KMS-11 (cell line): Measurements from ENCODE around the gene COMMD10.

Source experiments
- H2AFZ ChIP-seq: fragments of 200-600 bp; sonication (generic); 2 replicates; pipeline ENCODE4 v1.6.1; 2016; ENCODE audit warnings: antibody characterized with exemption, mixed run types, low read depth
- H3K27ac ChIP-seq: fragments of 200-600 bp; sonication (generic); 2 replicates; pipeline ENCODE4 v1.6.1; 2016; ENCODE audit warnings: mild to moderate bottlenecking, mixed run types
- H3K27me3 ChIP-seq: fragments of 200-600 bp; sonication (generic); 2 replicates; pipeline ENCODE4 v1.6.1; 2017; ENCODE audit warnings: mild to moderate bottlenecking, low read depth, mixed run types, moderate library complexity; ENCODE audit not compliant: insufficient read depth
- H3K36me3 ChIP-seq: fragments of 200-600 bp; sonication (generic); 2 replicates; pipeline ENCODE4 v1.6.1; 2017; ENCODE audit warnings: mild to moderate bottlenecking, mixed run types; ENCODE audit not compliant: insufficient read depth
- H3K4me1 ChIP-seq: fragments of 200-600 bp; sonication (generic); 2 replicates; pipeline ENCODE4 v1.6.1; 2016; ENCODE audit warnings: mild to moderate bottlenecking, low read depth, mixed run types; ENCODE audit not compliant: poor library complexity, severe bottlenecking
- H3K4me2 ChIP-seq: fragments of 200-600 bp; sonication (generic); 2 replicates; pipeline ENCODE4 v1.7.0; 2016; ENCODE audit warnings: mild to moderate bottlenecking, mixed run types
- H3K4me3 ChIP-seq: fragments of 200-600 bp; sonication (generic); IDR thresholded peaks from 2 replicates; pipeline ENCODE4 v1.6.1; 2017; ENCODE audit warnings: low read depth, low read length, mixed read lengths; ENCODE audit not compliant: insufficient read depth
- H3K79me2 ChIP-seq: fragments of 200-600 bp; sonication (generic); 2 replicates; pipeline ENCODE4 v1.6.1; 2016; ENCODE audit warnings: low read depth, mixed run types; ENCODE audit not compliant: insufficient read depth
- H3K9ac ChIP-seq: fragments of 200-600 bp; sonication (generic); 2 replicates; pipeline ENCODE4 v1.6.1; 2016; ENCODE audit warnings: mild to moderate bottlenecking, mixed run types
- H4K20me1 ChIP-seq: fragments of 200-600 bp; sonication (generic); 2 replicates; pipeline ENCODE4 v1.6.1; 2016; ENCODE audit warnings: mild to moderate bottlenecking, mixed run types; ENCODE audit not compliant: insufficient read depth
- TF ChIP-seq, protein P1 (sequence below): fragments of 200-600 bp; sonication (generic); conservative IDR thresholded peaks from 2 replicates; pipeline ENCODE4 v1.6.1; 2017; ENCODE audit warnings: low read depth, mild to moderate bottlenecking, antibody characterized with exemption, low read length, moderate library complexity, mixed read lengths

COMMD10 gene

GRCh38 chr5:116271446-116272025 lies 186.7 kb downstream of the COMMD10 start:
- no peaks in the 10 kb centered on the region for H3K79me2 ChIP-seq
- H3K27me3 ChIP-seq, result no peaks in the 10 kb centered on the region
- TF ChIP-seq, protein P1, sequence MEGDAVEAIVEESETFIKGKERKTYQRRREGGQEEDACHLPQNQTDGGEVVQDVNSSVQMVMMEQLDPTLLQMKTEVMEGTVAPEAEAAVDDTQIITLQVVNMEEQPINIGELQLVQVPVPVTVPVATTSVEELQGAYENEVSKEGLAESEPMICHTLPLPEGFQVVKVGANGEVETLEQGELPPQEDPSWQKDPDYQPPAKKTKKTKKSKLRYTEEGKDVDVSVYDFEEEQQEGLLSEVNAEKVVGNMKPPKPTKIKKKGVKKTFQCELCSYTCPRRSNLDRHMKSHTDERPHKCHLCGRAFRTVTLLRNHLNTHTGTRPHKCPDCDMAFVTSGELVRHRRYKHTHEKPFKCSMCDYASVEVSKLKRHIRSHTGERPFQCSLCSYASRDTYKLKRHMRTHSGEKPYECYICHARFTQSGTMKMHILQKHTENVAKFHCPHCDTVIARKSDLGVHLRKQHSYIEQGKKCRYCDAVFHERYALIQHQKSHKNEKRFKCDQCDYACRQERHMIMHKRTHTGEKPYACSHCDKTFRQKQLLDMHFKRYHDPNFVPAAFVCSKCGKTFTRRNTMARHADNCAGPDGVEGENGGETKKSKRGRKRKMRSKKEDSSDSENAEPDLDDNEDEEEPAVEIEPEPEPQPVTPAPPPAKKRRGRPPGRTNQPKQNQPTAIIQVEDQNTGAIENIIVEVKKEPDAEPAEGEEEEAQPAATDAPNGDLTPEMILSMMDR, result no peak
- H3K4me2 ChIP-seq, result no peak overlapping the region
- H3K27ac ChIP-seq, result no peak overlapping the region
- H3K4me1 ChIP-seq, result no peaks in the 10 kb centered on the region
- H4K20me1 ChIP-seq, result no peaks in the 10 kb centered on the region
- no peaks in the 10 kb centered on the region for H3K36me3 ChIP-seq
- no peak overlapping the region for H3K9ac ChIP-seq
- H3K4me3 ChIP-seq, result no peak overlapping the region
- no peak overlapping the region for H2AFZ ChIP-seq

GRCh38 chr5:116272281-116272941 lies 187.6 kb downstream of the COMMD10 start:
- no peak overlapping the region for H3K27ac ChIP-seq
- TF ChIP-seq, protein P1, result no peak
- no peaks in the 10 kb centered on the region for H3K4me1 ChIP-seq
- no peak overlapping the region for H2AFZ ChIP-seq
- H3K4me2 ChIP-seq, result no peak overlapping the region
- no peaks in the 10 kb centered on the region for H3K79me2 ChIP-seq
- H4K20me1 ChIP-seq, result no peaks in the 10 kb centered on the region
- H3K36me3 ChIP-seq, result no peaks in the 10 kb centered on the region
- no peaks in the 10 kb centered on the region for H3K27me3 ChIP-seq
- no peak overlapping the region for H3K9ac ChIP-seq
- no peak overlapping the region for H3K4me3 ChIP-seq

GRCh38 chr5:116273448-116274242 lies 188.8 kb downstream of the COMMD10 start:
- Histone ChIP-seq H3K4me2 (no peak overlapping the region), H3K27ac (no peak overlapping the region), H4K20me1 (no peaks in the 10 kb centered on the region), H2AFZ (no peak overlapping the region), H3K79me2 (no peaks in the 10 kb centered on the region), H3K4me3 (no peak overlapping the region), H3K27me3 (no peaks in the 10 kb centered on the region), H3K4me1 (no peaks in the 10 kb centered on the region), H3K36me3 (no peaks in the 10 kb centered on the region), H3K9ac (no peak overlapping the region)
- TF ChIP-seq, protein P1, result no peak

GRCh38 chr5:116274251-116274650 lies 189.4 kb downstream of the COMMD10 start:
- H3K4me3 ChIP-seq, result no peak overlapping the region
- TF ChIP-seq, protein P1, result no peak
- H3K27ac ChIP-seq, result no peak overlapping the region

More at GRCh38 chr5:116274251-116274650, 189.4 kb downstream of the COMMD10 start:
- no peaks in the 10 kb centered on the region for H3K4me1 ChIP-seq
- H3K27me3 ChIP-seq, result no peaks in the 10 kb centered on the region
- no peaks in the 10 kb centered on the region for H3K36me3 ChIP-seq
- H3K4me2 ChIP-seq, result no peak overlapping the region
- H2AFZ ChIP-seq, result no peak overlapping the region
- H4K20me1 ChIP-seq, result no peaks in the 10 kb centered on the region
- no peaks in the 10 kb centered on the region for H3K79me2 ChIP-seq
- H3K9ac ChIP-seq, result no peak overlapping the region
